NCI-H510A treated with DMSO at 0.1 percent for 48 hours (cell line): Measurements from ENCODE around the gene TCF7L1.
"Not testable (repeated sequence)": the region's sequence is repeated elsewhere in the genome, so short reads cannot be mapped to it uniquely, and the experiment has no call there.

Experiments used
- DNase-seq: peaks from one replicate; lab custom pipeline; 2025; lab: John Stamatoyannopoulos, UW

The TCF7L1 gene

DNA sequence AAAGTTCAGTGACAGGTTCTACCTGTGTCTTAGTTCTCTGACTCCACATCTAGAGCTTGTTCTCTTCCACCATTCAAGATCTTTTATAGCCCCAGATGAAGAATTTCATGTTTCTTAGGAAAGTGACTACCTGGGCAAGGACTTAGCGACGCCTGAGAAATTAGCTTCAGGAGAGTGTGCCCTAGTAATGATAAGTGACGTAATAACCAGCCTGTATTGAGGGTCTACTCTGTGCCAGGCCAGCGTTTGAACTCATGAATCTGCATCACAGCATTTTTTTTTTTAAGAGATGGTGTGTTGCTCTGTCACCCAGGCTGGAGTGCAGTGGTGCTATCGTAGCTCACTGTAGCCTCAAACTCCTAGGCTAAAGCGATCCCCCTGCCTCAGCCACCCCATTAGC, 51.8 kb downstream of the TCF7L1 start:
- DNase-seq: no peak

DNA sequence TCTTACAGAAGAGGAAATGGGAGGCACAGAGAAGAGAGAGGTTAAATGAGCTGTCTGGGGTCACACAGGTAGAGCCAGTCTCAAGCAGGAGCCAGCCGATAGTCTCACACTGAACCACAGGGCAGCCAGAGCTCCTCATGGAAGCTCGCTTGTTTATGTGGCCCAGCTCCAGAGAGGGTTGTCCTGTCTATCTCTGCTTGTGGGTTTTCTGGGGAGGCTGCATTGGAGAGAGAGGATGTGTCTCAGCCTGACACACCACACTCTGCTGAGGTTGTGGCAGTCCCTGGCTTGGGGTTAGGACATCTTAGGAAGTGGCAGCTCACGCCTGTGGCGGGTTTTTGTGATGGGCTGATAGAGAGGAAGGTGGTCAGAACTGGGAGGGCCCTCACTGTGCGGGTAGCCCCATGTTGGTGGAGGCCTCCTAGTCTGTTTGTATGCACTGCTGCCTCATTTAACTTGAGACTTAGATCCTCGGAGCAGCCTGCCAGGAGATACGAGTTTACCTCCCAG, 52.3 kb downstream of the TCF7L1 start:
- DNase-seq: no peak

DNA sequence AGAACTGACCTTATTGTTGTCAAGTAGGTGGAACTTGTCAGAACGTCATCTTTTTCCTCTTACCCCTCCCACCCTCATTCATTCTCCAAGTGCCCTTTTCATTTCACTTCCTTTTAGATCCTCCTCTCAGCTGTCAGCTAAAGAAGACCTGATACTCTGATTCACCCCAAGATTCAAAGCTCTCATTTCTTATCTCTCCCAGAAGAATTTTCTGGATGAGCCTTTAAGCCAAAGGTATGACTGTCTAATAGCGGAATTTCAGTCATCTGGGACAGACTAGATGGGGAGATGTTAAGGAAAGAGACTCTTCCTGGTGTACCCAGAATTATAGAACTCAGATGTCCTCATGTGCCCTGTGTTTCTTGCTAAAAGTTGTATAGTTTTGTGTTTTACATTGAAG, 53.9 kb downstream of the TCF7L1 start:
- no peak for DNase-seq

DNA sequence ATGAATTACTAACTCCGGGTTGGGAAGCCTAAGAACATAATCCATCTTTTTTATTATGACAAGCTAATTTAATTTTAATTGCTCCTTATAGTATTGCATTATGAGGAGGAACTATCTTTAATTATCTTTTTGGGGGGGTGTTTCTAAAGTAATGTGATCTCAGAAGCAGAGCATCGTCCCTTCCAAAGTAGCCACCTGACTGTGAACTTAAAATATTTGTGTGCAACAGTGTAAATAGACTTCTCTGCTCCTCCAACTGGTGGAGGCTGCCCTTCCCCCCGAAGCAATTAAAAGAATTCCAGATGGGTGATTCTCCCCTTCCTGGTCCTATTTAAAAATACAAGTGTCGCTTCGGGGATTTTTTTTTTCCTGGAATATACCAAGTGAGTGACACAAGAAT, 55.7 kb downstream of the TCF7L1 start:
- DNase-seq: no peak

DNA sequence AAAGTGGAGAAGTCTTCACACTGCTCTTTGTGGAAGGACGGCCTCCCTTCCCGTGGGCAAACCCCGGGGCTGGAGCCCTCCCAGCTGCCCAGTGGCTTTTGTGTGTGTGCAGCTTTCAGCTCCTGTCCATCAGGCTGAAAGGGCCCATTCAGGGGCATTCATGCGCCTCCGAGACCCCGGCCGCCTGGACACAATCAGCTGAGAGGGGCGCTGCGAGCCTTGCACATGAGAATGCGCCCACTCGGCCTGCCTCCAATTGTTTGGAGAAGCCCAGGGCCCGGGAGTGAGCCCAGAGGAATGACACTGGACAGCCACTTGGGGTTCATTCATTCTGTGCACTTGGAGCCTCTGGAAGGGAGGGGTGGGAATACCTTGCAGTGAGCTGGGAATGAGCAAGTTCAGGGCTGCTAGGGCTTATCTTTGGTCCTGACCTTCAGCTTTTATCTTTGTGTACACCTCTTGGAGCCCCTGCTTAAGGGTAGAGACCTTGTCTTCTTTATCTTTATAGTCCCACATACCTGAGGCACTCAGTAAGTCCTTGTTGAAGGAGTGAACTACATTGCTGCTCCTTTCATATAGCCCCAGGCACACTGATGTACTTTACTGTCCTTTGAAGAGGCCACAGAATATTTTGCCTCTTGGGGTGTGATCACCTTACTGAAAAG, 56.5 kb downstream of the TCF7L1 start:
- no peak for DNase-seq

DNA sequence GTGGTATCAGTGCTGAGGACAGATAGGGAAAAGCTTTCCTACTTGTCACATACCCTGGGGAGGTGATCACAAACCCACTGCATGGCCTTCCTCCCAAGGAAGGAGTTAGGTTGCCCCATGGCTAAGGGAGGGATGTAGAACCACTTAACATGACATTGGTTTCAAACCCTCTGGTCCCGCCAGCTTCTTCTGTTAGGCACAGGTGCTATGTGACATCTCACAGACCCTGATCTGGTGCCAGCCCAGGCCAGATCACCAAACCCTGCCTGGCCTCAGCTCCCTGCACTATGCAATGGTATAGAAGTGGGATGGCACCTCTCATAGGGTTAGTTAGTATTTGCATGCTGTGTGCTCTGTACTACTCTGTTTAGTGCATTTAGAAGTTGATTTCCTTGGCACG, 58.0 kb downstream of the TCF7L1 start:
- no peak for DNase-seq

DNA sequence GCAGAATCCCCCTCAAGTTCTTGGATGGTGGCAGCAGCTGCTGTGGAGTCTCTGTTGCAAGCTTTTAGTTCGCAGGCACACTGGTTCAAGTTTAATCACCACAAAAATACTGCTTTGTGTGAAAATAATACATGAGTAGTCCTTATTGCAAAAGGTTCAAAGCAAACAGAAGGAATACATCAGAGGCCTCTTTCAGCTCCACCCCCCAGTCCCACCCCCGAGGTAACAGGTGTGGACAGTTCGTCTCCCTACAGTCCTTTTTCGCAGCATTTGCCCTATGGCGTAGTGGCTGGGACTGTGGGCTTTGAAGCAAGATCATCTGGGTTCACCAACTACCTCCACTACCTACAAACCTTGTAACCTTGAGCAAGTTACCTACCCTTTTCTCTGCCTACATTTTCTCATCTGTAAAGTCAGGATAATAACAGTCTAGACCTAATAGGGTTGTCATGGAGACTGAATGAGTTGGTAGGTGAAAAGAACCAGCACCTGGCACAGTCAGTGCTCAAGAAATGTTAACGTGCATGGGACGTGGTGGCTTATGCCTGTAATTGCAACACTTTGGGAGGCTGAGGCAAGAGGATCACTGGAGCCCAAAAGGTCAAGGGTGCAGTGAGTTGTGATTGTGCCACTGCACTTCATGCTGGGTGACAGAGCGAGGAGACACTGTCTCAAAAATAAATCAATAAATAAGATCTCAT, 61.7 kb downstream of the TCF7L1 start:
- no peak for DNase-seq

DNA sequence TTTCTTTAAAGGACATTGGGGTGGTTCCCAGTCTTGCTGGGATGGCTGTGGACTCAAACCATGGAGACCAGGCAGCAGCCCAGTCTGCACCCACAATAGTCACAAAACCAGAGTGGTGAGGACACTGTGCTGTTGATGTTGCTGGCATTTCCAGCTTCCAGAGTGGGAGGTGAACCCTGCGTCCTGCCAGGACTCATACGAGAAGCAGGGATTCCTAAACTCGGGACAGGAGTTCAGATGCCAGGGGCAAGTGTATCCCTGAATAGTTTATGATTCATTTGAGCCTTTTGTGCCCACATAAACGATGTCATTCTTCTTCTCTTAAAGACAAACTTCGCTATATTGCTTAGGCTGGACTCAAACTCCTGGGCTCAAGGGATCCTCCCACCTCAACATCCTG, 62.8 kb downstream of the TCF7L1 start:
- DNase-seq: no peak

DNA sequence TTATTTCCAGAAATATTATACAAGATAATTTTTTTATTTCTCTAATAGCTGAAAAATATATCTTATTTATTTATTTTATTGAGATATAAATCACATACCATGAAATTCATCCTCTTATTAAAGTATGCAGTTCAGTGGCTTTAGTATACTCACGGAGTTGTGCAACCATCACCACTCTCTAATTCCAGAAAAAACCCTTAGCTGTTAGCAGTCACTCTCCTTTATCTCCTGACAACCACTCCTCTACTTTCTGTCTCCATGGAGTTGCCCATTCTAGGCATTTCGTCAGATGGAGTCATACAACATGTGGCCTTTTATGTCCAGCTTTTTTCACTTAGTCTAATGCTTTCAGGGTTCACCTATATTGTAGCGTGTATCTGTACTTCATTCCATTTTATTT, 66.5 kb downstream of the TCF7L1 start:
- DNase-seq: no peak

DNA sequence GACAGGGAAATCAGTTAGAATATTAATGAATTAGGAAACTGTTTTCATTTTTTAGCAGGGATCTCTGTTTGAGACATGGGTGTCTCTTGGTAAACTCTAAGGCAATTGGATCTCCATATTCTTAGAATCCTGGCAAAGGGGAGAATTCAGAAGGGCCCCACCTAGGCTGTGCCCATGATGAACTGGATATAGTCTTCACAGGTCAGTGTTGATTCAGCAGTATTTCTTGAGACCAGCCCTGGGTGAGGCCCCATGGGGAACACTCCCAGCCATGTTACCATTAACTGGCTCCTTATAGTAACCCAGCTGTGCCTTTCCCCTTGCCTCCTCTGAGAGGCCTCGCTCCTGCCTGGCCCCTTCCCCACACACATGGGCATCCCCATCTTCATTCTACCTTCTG, 76.7 kb downstream of the TCF7L1 start:
- no peak for DNase-seq

DNA sequence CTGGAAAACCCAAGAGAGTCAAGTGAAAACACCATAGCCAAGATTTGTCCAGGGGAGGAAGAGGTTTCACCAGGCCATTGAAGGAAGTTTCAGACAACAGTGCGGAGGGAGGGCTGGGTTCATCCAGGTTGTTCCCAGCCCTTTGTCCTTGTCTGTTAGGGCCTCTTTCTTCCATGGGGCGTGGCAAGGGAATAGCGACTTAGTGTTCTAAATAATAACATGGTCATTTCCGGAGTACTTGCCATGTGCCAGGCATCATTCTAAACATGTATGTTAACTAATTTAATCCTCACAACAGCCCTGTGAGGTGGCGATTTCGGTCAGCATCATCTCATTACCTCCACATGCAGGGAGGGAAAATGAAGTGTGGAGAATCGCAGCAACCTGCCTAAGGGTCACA, 77.3 kb downstream of the TCF7L1 start:
- DNase-seq: no peak

DNA sequence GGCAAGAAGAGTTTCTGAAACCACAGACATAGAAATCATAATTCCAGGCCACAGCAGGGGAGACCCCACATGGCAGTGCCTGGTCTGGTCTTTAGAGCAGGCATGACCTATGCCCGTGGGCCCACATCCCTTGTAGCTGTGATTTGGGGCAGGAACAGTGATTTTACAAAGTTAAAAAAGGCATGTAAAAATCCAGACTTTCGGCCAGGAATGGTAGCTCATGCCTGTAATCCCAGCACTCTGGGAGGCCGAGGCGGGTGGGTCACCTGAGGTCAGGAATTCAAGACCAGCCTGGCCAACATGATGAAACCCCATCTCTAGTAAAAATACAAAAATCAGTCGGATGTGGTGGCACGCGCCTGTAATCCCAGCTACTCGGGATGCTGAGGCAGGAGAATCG, 78.4 kb downstream of the TCF7L1 start:
- DNase-seq: not testable (repeated sequence)

DNA sequence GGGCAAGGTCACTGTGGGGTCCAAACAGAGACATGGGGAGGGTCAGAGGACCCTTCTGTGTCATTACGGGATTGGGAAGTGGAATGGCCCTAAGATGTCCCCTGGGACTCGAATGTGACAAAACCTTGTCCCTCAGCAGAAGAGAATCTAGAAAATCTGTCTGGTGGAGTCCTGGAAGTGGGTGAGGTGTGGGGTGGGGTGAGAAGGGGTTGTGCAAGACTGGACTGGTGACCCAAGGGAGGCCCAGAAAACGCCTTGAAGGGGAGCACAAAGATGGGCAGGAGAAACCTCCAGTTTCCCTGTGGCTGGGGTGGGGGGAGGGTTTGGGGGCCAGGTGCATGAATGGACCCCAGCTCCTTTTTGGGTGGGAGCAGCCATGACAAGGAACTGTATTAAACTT, 79.6 kb downstream of the TCF7L1 start:
- DNase-seq: no peak

DNA sequence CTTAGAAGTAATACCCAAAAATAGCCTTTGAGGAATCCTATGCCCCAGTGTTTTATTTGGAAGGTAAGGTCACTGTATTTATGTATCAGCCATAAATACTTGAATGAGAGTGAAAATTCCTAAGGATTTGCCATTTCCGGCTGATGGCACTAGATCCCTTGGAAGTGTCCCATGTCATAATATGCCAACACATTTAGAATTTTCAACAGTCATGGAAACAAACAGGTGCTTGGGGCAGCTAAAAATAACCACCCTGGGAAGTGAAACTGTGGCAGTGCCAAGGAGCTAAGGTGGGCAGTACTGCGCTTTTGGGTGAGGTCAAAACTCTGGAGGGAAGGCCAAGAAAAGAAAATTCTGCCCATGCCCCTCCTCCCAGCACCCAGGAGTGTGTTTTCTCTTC, 80.2 kb downstream of the TCF7L1 start:
- no peak for DNase-seq

DNA sequence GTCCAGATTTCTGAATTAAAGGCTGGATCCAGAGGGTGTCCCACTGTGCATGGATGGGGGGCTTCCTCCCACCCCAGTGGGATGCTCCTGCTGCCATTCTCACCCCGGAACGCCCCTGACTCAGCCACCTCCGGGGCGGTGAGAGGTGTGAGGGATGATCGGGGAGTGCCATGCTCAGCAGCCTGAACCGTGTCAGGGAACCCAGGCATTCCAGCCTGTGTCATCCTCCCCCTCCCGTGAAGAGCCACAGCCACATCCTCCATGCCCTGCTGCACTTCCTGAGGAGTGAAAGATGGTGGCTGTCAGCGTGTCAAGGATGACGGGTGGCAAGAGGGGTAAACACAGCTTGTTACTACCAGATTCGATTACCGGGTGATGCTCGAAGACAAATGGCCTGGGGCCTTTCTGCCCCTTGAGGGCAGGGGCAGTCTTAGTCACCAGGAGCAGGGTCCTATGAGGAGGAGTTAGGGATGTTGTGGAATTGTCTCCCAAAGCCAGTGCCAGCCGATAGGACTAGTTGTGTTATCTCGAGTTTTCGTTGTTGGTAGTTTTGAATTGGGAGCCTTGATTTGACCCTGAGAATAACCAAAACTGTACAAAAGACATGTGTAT, 80.8 kb downstream of the TCF7L1 start:
- no peak for DNase-seq

DNA sequence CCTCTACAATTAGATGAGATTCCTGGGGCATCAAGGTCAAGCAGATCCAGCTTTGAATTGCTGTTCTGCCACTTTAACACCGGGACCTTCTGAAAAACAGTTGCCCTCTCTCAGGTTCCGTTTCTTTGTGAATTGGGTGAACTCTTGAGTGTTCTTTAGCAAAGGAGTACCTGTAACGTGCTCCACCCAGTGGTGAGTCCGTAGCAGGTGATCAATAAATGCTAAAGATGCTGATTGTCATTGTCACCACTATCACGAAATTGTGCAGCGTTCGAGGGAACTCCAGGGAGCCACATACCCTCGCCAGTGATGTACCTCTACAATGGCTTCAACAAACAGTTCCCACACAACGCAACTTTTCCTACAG, 81.9 kb downstream of the TCF7L1 start:
- no peak for DNase-seq

DNA sequence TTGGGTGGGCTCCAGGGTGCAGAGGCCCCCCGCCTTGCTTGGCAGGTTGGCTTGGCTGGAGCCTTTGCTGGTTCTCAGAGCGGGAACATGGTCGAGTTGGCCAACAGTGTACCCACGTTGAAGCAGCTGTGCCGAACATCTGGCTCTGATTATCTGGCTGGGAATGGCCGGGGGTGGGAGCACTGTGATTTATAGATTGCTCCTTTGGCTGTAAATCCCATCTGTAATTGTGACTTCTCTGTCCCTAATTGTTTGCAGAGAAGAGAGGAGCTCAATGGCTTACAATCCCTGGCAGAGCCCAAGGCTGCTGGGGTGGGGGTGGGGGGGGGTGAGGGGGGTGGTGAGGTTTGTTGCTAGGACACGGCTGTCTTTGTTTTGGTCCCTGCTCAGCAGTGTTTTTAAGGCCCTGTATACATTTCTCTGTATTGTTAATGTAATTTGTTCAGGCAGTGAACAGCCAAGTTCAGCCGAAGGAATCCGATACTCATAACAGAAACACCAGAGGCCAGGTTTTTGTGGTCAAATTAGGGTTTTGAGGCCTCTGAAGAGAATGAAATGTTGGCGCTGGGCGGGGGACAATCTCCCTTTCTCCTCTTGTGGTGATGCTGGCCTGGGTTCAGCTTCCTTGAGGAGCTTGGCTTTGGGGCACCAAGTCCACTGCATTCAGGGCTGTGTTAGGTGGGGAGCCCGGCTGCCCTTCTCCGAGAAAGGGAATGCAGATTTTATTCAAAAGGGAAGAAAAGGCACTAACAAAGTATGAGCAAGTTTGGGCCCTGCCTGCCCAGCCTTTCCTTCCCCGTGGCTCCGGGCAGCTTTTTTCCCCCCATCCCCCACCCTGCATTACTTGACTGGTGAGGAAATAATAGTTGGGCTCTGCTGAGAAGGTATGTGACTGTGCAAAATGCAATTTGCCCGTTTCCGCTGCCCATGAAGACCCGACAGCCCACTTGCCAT, 82.5 kb downstream of the TCF7L1 start:
- DNase-seq: no peak

DNA sequence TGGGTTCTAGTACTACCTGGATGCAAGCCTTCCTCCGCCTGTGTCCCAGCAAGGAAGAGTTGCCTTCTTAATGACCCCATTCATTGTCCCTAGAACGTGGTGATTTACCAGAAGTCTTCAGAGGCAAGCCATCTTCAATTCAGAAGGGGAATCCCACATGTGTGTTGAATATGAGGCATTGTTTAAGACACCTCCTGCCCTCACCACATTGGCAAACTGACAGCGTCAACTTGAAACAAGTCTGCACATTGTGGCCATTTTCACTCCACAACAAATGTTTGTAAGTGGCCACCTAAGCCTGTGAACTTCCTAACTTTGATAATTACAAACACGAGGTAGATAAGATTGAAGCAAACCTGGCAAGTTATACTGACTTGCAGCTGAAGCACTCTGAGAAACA, 83.7 kb downstream of the TCF7L1 start:
- no peak for DNase-seq

DNA sequence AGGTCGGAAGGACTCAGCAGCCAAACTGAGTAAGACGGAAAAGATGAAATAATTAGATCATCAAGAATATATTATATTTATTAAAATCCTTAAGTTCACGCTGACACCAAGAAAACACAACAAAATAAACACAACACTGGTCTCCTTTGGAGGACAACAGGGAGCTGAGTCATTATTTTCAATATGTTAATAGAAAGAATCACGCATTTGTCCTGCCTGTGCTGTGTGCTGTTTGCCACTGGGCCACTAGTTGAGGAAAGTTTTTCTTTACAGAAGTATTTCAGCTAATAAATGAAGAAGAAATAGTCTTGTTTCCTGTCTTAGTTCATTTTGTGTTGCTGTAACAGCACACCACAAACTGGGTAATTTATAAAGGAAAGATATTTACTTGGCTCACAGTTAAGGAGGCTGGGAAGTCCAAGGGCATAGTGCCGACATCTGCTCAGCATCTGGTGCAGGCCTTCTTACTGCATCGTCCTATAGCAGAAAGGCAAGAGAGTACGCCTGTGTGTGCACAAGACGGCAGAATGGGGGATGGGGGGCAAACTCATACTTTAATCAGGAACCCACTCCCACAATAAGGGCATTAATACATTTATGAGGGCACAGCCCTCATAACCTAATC, 88.0 kb downstream of the TCF7L1 start:
- DNase-seq: no peak

DNA sequence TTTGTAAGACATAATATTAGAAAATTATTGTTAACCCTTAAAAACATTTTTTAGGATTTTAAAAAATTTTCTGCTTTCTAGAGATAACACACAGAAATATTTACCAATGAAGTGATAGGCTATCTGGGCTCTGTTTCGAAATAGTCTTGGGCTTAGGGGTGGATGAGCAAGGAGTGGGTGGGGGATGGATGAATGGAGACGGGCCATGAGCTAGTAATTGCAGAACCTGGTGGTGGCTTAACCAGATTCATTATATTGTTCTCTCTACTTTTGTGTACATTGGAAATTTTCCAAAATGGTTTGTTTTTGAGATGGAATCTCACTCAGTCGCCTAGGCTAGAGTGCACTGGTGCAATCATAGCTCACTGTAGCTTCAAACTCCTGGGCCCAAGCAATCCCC, 89.6 kb downstream of the TCF7L1 start:
- no peak for DNase-seq

DNA sequence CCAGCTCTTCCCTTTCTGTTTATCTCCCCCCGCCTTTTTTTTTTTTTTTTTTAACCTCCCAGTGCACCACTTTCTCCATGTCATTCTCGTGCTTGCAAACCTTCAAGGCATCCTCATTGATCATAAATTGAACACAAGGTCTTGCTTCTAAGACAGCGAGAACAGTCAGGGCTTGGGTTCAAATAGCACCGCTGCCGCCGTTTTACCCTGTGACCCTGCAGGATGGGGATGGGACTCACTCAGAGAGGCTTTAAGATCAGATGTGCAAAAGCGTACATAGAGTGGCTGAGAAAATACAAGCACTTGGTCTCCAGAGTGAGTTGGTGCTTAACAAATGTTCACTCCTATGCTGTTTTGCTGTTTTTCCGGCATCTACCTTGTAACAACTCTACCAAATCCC, 93.6 kb downstream of the TCF7L1 start:
- DNase-seq: no peak
